ENCODE results near the gene PHPT1. TPM values are rescaled to one million over a fixed set of nuclear protein-coding genes. Genes with fewer than 3 reads are reported as not detected.

Gene PHPT1
- total RNA-seq, 1 donor from 2014 or later, result 179 TPM

DNA sequence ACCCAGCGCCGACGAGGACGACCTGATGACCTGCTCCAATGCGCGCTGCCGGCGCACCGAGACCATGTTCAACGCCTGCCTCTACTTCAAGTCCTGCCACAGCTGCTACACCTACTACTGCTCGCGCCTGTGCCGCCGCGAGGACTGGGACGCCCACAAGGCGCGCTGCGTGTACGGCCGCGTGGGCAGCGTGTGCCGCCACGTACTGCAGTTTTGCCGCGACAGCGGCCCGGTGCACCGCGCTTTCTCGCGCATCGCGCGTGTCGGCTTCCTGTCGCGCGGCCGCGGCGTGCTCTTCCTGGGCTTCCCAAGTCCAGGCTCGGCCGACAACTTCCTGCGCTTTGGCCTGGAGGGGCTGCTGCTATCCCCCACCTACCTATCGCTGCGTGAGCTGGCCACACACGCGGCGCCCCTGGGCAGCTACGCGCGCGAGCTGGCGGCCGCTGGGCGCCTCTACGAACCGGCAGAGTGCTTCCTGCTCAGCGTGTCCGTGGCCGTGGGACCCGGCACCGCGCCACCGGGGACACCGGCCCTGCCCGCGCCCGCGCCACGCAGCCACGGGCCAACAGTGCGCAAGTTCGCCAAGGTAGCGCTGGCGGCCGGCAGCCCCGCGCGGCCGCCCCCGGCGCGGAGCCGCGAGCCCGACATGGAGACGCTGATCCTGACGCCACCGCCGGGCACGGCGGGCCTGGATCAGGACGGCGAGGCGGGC is 2.7 kb upstream of the PHPT1 start:
- no peak for DNase-seq (ENCODE audit: extremely low read depth, low read depth, low spot score)

DNA sequence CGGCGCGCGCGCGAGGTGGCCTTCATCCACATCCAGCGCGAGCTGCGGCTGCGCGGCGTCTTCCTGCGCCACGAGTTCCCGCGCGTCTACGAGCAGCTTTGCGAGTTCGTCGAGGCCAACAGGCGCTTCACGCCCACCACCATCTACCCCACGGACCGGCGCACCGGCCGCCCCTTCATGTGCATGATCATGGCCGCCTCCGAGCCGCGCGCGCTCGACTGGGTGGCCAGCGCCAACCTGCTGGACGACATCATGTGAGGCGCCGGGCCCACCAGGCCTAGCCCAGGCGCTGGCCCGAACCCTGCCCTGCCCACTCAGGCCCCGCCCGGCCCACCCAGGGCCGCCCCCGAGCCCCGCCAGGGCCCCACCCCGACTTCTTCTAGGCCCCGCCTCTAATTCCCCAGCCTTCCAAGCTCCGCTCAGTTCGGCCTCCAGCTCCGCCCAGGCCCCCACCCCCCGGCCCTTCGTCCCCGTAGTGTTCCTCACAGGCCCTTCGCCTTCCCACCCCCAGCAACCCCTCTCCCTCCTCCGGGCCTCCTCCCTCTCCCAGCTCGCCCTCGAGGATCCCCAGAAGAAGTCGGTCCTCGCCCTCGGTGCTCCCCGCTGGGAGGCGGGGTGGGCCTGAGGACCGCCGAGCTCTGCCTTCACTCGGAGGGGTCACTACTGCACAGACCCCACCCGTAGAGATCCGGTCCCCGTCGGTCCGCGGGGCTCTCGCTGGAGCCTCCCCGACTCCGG is 2.0 kb upstream of the PHPT1 start:
- no peak for DNase-seq (ENCODE audit: extremely low read depth, low read depth, low spot score)

DNA sequence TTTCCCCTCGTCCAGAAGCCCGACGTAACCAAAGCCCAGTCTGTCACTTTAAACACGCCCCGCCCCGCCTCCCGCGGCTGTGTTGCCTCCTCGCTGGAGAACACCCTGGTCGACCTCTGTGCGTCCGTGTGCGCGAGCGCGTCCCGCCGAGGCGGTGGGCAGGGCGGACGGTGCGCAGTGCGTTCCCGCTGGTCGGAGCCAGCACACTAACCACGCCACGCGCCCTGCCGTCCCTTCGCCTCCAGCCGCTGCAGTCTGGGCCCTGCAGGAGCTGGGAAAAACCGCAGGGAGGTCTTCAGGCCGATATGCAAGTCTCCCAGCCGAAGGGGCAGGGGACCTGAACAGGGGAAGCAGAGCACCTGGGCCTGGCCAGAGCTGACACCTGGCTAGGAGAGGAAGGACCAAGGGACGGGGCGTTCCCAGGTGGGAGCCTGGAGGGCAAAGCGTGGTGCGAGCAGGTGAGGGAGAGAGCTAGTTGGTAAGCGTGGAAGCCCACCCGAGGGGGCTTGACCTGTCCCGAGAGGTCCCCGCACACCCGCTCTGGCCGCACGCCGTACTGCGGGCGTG is 1.3 kb upstream of the PHPT1 start:
- no peak for DNase-seq (ENCODE audit: extremely low read depth, low read depth, low spot score)

DNA sequence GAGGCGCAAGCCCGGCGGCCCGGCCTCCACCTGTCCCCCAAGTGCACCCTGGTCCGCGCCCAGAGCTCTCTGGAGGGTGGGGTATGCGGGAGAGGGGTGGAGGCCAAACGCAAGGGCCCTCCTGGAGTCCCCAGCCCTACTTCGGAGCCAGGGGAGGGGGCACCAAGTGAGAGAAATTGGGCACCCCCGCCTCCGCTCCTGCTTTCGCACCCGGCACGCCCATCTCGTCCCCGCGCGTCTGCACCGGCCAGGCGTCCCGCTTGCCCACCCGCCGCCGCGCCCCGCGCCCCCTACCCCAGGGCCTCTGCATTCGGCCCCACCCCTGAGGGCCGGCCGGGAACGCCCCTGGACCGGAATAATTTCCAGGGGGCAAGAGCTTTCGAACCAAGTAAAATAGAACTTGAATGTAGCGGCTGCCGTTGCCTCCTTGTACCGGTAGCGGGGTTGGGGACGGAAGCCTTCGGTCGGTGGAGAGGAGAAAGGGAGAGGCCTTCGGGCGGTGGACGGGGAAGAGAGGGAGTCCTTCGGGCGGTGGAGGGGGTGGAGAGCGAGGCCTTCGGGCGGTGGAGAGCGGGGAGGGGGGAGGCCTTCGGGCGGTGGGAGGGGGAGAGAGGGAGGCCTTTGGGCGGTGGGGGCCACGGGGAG is 694 bp upstream of the PHPT1 start:
- DNase-seq (ENCODE audit: extremely low read depth, low read depth, low spot score), result no peak

DNA sequence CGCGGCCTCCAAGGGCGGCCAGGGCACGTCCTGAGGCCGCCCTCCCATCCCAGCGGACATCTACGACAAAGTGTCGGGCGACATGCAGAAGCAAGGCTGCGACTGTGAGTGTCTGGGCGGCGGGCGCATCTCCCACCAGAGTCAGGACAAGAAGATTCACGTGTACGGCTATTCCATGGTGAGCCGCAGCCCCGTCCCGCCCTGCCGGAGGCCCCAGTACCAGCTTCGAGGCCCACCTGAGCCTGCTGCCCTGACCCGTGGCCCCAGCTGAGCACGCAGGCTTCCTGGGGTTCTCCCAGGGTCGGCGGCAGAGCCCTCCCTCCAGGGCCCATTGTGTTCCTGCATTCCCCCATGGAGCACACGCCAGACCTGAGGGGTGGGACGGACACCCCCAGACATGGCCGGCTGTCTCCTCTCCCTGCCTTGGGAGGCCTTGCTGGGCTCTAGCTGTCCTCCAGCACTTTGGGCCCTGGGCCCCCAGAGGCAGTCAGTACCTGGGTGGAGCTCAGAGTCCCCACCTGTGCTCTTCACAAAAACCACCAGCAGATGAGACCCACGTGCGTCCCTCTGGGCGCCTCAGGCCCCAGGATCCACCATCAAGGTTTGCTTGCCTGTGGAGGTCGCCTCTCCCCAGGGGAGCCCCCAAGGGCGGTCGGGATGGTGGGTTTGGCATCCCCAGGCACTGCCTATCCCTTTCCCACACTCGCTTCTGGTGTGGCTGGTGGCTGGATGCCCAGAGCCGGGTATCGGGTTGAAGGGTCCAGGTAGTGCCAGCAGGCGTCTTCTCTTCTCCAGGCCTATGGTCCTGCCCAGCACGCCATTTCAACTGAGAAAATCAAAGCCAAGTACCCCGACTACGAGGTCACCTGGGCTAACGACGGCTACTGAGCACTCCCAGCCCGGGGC is 1.0 kb downstream of the PHPT1 start:
- no peak for DNase-seq (ENCODE audit: extremely low read depth, low read depth, low spot score)

DNA sequence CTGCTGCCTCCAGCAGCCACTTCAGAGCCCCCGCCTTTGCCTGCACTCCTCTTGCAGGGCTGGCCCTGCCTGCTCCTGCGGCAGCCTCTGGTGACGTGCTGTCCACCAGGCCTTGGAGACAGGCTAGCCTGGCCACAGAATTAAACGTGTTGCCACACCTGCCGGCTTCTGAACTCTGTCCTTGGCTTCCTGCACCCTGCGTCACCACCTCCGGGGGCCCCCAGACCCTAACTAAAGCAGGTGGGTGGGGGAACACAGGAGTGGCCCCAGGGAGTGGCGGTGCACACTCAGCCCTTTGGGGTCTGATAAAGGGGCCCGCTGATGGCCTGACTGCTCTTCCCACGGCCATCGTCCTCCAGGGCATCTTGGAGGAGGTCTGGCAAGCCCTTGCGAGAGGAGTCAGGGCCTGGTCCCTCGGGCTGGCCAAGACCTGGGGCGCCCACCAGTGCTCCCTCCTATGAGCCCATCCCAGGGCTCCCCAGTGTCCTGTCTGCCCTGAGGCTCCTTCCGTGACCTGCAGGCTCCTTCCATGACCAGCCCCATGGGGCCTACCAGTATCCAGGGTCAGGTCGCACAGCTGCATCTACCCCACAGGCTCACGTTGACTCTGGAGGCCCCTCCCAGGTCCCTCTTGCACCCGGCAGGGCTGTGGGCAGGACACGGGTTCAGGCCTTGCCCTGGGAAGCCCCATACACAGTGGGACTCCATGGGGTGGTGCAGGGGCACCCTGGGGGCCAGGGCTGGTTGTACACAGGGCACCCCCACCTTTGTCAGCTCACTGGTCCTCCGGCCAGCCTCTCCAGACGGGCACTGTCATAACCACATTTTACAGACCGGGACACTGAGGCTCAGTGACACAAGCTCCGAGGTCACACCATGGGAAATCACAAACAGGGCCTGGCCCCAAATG is 1.9 kb downstream of the PHPT1 start:
- DNase-seq (ENCODE audit: extremely low read depth, low read depth, low spot score), result no peak

DNA sequence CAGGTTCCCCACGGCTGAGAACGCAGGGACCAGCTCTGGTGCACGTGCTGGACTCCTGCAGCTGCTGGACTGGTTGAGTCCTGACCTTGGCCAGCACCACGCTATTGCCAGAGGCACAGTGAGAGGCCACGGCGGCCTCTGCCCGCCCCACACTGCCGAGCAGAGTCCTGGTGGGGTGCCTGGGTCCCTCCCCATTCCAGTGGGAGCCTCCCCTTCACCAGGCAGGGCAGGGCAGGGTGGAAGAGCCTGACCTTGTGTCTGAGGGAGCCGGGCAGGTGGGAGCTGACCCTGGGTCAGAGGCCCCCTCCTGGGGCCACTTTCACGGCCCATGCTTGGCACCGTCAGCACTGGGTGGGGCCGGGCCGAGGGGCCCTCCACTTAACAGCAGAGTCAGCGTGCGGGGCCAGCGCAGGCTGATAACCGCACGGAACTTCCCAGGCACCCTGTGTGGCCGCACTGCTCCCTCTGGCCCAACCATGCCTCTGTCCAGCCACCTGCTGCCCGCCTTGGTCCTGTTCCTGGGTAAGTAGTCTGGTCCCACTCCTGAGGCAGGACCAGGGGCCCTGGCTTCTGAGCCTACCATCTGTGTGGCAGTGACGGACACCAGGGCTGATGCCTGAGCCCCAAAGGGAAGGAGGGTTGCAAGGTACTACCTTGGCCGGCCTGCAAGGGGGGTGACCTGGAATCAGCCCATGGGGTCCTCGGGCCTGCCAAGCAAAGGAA is 2.9 kb downstream of the PHPT1 start, which contains the start of gene MAMDC4:
Gene MAMDC4 (plus strand): TSS at position 406 of the 723 bp plus-strand sequence. CDS start 71 bp downstream, at position 477.
- no peak for DNase-seq (ENCODE audit: extremely low read depth, low read depth, low spot score)

DNA sequence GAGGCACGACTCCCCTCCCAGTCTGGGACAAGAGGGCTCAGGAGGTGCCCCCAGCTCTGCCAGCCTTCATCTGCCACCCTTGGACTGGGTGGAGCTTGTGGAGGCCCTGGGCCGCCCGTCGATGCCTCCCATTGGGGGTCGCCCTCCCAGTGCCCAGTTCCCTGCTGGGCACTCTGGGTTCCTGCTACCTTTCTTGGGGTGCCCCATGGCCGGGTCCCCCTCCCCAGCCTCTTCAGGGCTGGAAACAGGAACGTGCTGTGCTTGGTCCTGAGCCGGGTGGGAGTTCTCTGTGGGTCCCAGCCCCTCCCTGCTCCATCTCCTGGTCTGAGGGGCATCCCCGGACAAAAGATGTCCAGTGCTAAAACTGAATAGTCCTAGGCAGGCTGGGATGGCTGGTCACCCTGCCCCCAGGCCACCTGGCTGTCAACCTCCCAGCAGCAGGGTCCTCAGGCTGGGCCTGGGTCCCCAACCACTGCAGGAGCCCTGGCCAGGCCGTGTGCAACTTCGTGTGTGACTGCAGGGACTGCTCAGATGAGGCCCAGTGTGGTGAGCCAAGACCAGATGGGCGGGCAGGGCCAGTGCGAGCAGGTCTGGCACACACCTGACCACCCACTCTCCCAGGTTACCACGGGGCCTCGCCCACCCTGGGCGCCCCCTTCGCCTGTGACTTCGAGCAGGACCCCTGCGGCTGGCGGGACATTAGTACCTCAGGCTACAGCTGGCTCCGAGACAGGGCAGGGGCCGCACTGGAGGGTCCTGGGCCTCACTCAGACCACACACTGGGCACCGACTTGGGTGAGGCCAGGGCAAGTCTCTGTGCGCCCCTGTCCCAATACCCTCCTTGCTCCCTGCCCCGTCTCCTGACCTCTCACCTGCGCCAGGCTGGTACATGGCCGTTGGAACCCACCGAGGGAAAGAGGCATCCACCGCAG is 3.7 kb downstream of the PHPT1 start:
- no peak for DNase-seq (ENCODE audit: extremely low read depth, low read depth, low spot score)

DNA sequence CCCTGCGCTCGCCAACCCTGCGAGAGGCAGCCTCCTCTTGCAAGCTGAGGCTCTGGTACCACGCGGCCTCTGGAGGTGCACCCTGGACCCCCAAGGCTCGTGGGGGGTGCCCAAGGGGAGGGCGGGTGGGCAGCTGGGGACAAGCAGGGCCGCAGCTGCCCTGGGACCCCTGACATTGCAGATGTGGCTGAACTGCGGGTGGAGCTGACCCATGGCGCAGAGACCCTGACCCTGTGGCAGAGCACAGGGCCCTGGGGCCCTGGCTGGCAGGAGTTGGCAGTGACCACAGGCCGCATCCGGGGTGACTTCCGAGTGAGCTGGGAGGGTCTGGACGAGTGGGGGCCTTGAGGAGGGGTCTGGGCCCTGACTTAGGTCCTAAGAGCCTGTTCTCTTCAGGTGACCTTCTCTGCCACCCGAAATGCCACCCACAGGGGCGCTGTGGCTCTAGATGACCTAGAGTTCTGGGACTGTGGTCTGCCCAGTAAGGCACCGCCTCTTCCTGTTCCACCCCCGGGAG is 4.4 kb downstream of the PHPT1 start:
- DNase-seq (ENCODE audit: extremely low read depth, low read depth, low spot score), result no peak

DNA sequence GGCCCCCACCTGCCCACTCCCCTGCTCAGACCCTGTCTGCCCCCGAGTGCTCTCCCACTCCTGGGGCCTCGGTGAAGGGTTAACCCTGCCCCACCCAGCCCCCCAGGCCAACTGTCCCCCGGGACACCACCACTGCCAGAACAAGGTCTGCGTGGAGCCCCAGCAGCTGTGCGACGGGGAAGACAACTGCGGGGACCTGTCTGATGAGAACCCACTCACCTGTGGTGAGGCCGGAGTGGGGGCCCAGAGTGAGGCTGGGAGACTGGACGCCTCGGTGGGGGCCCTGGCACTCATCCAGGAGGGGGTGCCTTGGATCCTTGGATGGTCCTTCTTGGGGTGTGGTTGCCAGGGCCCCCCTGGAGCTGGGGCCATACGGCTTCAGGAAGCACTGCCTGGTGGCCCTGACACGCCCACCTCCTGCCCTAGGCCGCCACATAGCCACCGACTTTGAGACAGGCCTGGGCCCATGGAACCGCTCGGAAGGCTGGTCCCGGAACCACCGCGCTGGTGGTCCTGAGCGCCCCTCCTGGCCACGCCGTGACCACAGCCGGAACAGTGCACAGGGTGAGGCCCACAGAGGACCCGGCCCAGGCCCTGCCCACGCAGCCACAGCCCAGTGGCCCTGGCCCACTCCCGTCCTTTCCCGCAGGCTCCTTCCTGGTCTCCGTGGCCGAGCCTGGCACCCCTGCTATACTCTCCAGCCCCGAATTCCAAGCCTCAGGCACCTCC is 5.1 kb downstream of the PHPT1 start:
- DNase-seq (ENCODE audit: extremely low read depth, low read depth, low spot score), result no peak

DNA sequence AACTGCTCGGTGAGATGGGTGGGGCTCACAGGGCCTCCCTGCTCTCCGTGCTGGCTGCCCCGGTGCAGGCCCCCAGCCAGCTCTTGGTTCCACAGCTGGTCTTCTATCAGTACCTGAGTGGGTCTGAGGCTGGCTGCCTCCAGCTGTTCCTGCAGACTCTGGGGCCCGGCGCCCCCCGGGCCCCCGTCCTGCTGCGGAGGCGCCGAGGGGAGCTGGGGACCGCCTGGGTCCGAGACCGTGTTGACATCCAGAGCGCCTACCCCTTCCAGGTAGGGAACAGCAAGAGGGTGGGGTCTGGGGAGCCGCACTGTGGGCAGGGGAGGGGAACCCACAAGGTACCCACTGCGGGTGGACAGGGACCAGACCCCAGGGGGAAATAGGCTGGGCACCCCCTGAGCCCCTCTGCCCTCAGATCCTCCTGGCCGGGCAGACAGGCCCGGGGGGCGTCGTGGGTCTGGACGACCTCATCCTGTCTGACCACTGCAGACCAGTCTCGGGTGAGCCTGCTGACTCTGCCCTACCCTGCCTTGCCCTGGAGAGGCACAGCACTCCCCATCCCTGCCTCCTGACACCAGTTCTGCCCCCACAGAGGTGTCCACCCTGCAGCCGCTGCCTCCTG is 5.7 kb downstream of the PHPT1 start:
- no peak for DNase-seq (ENCODE audit: extremely low read depth, low read depth, low spot score)

DNA sequence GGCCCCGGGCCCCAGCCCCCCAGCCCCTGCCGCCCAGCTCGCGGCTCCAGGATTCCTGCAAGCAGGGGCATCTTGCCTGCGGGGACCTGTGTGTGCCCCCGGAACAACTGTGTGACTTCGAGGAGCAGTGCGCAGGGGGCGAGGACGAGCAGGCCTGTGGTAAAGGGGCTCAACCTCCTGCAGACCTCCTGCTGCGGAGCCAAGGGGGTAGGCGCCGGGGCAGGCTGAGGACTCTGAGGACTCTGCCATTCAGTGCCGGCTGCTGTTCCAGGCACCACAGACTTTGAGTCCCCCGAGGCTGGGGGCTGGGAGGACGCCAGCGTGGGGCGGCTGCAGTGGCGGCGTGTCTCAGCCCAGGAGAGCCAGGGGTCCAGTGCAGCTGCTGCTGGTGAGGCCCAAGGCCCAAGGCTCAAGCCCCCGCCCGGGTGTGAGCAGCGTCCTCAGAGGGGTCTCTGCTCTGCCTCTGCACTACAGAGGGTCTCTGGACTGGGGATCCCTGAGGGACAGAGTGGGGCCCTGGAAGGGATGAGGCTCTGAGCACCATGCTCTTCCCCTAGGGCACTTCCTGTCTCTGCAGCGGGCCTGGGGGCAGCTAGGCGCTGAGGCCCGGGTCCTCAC is 6.4 kb downstream of the PHPT1 start:
- no peak for DNase-seq (ENCODE audit: extremely low read depth, low read depth, low spot score)

DNA sequence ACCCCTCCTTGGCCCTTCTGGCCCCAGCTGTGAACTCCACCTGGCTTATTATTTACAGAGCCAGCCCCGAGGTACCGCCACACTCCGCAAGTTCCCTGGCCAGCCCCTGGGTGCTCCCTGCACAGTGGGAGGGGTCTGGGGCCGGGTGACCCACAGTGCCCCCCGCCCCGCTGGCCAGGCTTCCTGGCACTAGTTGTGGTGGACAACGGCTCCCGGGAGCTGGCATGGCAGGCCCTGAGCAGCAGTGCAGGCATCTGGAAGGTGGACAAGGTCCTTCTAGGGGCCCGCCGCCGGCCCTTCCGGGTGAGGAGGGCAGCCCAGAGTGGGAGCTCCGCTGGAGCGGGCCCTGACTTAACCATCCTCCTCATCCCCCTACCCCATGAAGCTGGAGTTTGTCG is 6.9 kb downstream of the PHPT1 start:
- no peak for DNase-seq (ENCODE audit: extremely low read depth, low read depth, low spot score)

DNA sequence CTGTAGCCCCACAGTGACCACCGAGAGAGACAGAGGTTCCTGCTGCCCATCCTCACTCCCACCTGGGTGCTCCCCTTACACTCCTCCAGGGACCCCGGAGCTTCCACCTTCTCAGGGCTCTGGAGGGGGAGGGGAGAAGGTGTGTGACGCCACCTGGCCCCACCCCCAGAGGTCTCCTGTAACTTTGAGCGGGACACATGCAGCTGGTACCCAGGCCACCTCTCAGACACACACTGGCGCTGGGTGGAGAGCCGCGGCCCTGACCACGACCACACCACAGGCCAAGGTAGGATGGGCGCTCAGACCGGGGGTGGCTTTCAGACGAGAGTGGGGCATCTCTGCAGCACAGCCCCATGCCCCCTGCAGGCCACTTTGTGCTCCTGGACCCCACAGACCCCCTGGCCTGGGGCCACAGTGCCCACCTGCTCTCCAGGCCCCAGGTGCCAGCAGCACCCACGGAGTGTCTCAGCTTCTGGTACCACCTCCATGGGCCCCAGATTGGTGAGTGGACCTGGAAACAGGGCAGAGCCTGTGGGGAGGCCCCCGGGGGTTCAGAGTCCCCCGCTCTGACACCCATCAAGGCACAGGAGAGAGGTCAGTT is 7.4 kb downstream of the PHPT1 start:
- no peak for DNase-seq (ENCODE audit: extremely low read depth, low read depth, low spot score)

DNA sequence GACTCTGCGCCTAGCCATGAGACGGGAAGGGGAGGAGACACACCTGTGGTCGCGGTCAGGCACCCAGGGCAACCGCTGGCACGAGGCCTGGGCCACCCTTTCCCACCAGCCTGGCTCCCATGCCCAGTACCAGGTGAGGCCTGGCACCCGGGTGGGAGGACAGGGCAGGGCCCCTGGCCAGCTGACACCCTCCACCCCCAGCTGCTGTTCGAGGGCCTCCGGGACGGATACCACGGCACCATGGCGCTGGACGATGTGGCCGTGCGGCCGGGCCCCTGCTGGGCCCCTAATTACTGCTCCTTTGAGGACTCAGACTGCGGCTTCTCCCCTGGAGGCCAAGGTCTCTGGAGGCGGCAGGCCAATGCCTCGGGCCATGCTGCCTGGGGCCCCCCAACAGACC is 8.0 kb downstream of the PHPT1 start:
- DNase-seq (ENCODE audit: extremely low read depth, low read depth, low spot score), result no peak
